HG03045 (cell line): ENCODE results near the gene CD40LG.

ENCODE experiments used
- ATAC-seq: cut with Tn5 transposase; IDR thresholded peaks from one replicate; pipeline ENCODE4 v1.9.1; 2021; ENCODE audit warnings: mild to moderate bottlenecking, moderate library complexity; ENCODE audit not compliant: unreplicated experiment

Gene CD40LG

GRCh38 chrX:136692271-136692670 is 44.3 kb downstream of the CD40LG start:
- ATAC-seq, result no peak

- peak; percentile 84 for ATAC-seq
Measured at GRCh38 chrX:136694431-136695087, 46.6 kb downstream of the CD40LG start.

- no peak for ATAC-seq
Measured at GRCh38 chrX:136697156-136697555, 49.2 kb downstream of the CD40LG start.

DNA sequence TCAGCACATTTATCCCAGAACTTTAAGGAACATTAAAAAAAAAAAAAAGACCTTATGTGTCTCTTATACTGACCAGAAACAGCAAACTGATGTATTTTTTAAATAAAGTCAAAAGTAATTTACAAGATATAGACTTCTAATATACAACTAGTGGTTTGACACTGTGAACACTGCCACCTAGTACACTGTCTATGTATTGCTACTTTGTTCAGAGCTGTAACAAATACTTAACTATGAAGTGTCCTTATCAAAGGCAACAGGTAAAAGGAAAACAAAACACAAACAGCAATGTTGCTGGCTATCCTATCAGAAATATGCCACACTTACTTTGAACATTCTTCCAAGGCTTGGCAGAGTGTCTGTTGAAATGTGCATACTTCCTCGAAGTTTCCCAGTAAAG is 60.4 kb downstream of the CD40LG start:
- no peak for ATAC-seq
